Spleen (tissue), 11 donors: Measurements from ENCODE around the gene RRP12. TPM values are rescaled to one million over a fixed set of nuclear protein-coding genes. Genes with fewer than 3 reads are reported as not detected.

Source experiments
- DNase-seq: peaks from one replicate; pipeline ENCODE4 v3.0.0-alpha.2; 2020
- H3K27ac ChIP-seq, 8 donors: fragments of 200-600 bp; sonication (generic) in 7 of 8; 1 replicate in 4 of 8; 2 replicates in 4 of 8; pipeline versions ENCODE4 v1.5.0 to v1.8.0; 2016 to 2021; ENCODE audit warnings: inconsistent platforms in 4 of 8, mild to moderate bottlenecking in 4 of 8, moderate library complexity in 1 of 8
- H3K27me3 ChIP-seq, 7 donors: fragments of 200-600 bp; sonication (generic) in 6 of 7; replicated peaks in 1 of 7; 1 replicate in 4 of 7; 2 replicates in 3 of 7; pipeline versions ENCODE4 v1.5.0 to v1.8.0; 2016 to 2021; ENCODE audit warnings: inconsistent platforms in 3 of 7, mild to moderate bottlenecking in 1 of 7
- H3K36me3 ChIP-seq, 6 donors: fragments of 200-600 bp; sonication (generic) in 5 of 6; 1 replicate in 4 of 6; 2 replicates in 2 of 6; pipeline versions ENCODE4 v1.5.0 to v1.8.0; 2016 to 2021; ENCODE audit warnings: inconsistent platforms in 2 of 6
- H3K4me1 ChIP-seq, 6 donors: fragments of 200-600 bp; sonication (generic) in 5 of 6; 1 replicate in 3 of 6; 2 replicates in 3 of 6; pipeline versions ENCODE4 v1.5.0 to v1.8.0; 2016 to 2021; ENCODE audit warnings: inconsistent platforms in 3 of 6
- H3K4me3 ChIP-seq, 8 donors: fragments of 200-600 bp; sonication (generic) in 7 of 8; 1 replicate in 4 of 8; 2 replicates in 4 of 8; pipeline versions ENCODE4 v1.5.0 to v1.8.0; 2016 to 2021; ENCODE audit warnings: inconsistent platforms in 4 of 8, mild to moderate bottlenecking in 4 of 8, moderate library complexity in 2 of 8
- H3K9me3 ChIP-seq, 8 donors: fragments of 200-600 bp; sonication (generic) in 7 of 8; 1 replicate in 4 of 8; 2 replicates in 4 of 8; pipeline versions ENCODE4 v1.5.0 to v1.8.0; 2016 to 2021; ENCODE audit warnings: inconsistent platforms in 4 of 8
- POLR2A ChIP-seq, 3 donors: fragments of 450-650 bp; IDR thresholded peaks; one replicate each; pipeline ENCODE4 v1.5.1; 2017; ENCODE audit warnings: antibody characterized with exemption in 3 of 3, mild to moderate bottlenecking in 1 of 3
- POLR2AphosphoS5 ChIP-seq, 3 donors: sonication (generic); formaldehyde crosslinking; IDR thresholded peaks; one replicate each; pipeline ENCODE4 v1.5.1; 2017; ENCODE audit warnings: antibody characterized with exemption in 3 of 3
- WGBS, 5 donors: extraction: QIAGEN DNeasy Blood & Tissue Kit in 3 of 5; methylation state at CpG; one replicate each; pipeline versions ENCODE4 v1.1.5 to v1.1.7; 2013 to 2018; 5-methylcytosine and 5-hydroxymethylcytosine counted together
- intact Hi-C: fragments of 100-400 bp; cut with DNase I; formaldehyde crosslinking; loops from one replicate; pipeline ENCODE4 v1.15.0; 2023; ENCODE audit warnings: low total_unique reads
- polyA plus RNA-seq, 3 donors: library from polyadenylated mRNA; stranded (reverse); fragments of 200-250 nt; gene quantifications; one replicate each; pipeline ENCODE4 v1.2.1, GENCODE V29; 2013
- total RNA-seq, 7 donors: library from RNA; depleted of rRNA in 3 of 7; stranded (reverse); fragments of >200 nt in 3 of 7; fragmentation: NEBNext Ultra II Directional in 4 of 7; extraction: Animal tissue kit (Norgen Biotek cat#: 25700) in 4 of 7; gene quantifications; one replicate each; pipeline versions ENCODE4 v1.1.0 to v1.2.1, GENCODE V29; 2016 to 2021
- TF ChIP-seq, protein P1 (sequence below), 11 experiments: fragments of 200-600 bp in 7 of 11; fragments of 450-650 bp in 4 of 11; sonication (generic) in 4 of 11; IDR thresholded peaks in 8 of 11; conservative IDR thresholded peaks in 3 of 11; 1 replicate in 7 of 11; 2 replicates in 4 of 11; pipeline versions ENCODE4 v1.4.0 to v1.8.0; 2016 to 2021; ENCODE audit warnings: antibody characterized with exemption in 11 of 11, inconsistent platforms in 4 of 11, mild to moderate bottlenecking in 1 of 11
- donor health status: healthy with polysubstance abuse.
- donor health status: DM: no; HTN: no; CAD: no; lungs with moderate emphysema.
- donor health status: DM: no; HTN: no; CAD: no.
- donor health status: Bipolar disorder and iron deficiency.
- donor health status: healthy.
- donor health status: DM: no; HTN: no; CAD: no.
- donor health status: DM: yes; HTN: yes; CAD: no.

RRP12 gene
- total and polyA plus RNA-seq, 10 donors, result 12.3 to 51.4 (median 24.9) TPM

DNA sequence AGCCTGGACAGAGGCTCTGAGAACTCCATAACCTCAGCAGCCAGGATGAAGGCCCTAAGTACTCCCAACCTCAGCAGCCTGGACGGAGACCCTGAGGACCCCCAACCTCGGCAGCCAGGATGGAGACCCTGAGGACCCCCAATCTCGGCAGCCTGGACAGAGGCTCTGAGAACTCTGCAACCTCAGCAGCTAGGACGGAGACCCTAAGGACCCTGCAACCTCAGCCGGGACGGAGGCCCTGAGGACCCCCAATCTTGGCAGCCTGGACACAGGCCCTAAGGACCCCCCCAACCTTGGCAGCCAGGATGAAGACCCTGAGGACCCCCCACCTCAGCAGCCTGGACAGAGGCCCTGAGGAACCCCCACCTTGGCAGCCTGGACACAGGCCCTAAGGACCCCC lies 16.5 kb downstream of the RRP12 start:
- WGBS, 5 donors, result 95 to 100% (median 96%) methylated on average over 2 to 6 of the region's 6 CpGs
- TF ChIP-seq POLR2AphosphoS5 (IDR thresholded peaks at IDR 0.05) (no peak), POLR2A (IDR thresholded peaks at IDR 0.05) (no peak)
- TF ChIP-seq, protein P1, sequence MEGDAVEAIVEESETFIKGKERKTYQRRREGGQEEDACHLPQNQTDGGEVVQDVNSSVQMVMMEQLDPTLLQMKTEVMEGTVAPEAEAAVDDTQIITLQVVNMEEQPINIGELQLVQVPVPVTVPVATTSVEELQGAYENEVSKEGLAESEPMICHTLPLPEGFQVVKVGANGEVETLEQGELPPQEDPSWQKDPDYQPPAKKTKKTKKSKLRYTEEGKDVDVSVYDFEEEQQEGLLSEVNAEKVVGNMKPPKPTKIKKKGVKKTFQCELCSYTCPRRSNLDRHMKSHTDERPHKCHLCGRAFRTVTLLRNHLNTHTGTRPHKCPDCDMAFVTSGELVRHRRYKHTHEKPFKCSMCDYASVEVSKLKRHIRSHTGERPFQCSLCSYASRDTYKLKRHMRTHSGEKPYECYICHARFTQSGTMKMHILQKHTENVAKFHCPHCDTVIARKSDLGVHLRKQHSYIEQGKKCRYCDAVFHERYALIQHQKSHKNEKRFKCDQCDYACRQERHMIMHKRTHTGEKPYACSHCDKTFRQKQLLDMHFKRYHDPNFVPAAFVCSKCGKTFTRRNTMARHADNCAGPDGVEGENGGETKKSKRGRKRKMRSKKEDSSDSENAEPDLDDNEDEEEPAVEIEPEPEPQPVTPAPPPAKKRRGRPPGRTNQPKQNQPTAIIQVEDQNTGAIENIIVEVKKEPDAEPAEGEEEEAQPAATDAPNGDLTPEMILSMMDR (IDR thresholded peaks at IDR 0.05 in 8 of 11, conservative IDR thresholded peaks at IDR 0.05 in 3 of 11), result no peak
- no peak for DNase-seq
- peaks cover 0 to 100% (median 67%) of the 10 kb centered on the region in 6 donors for H3K36me3 ChIP-seq
- H3K4me3 ChIP-seq, result no peak overlapping the region
- H3K27me3 ChIP-seq, result no peaks in the 10 kb centered on the region
- intact Hi-C loops, result no loop called here
- H3K27ac ChIP-seq, result no peak overlapping the region
- H3K9me3 ChIP-seq, result no peaks in the 10 kb centered on the region
- peaks cover 0 to 13% (median 0%) of the 10 kb centered on the region in 6 donors for H3K4me1 ChIP-seq

DNA sequence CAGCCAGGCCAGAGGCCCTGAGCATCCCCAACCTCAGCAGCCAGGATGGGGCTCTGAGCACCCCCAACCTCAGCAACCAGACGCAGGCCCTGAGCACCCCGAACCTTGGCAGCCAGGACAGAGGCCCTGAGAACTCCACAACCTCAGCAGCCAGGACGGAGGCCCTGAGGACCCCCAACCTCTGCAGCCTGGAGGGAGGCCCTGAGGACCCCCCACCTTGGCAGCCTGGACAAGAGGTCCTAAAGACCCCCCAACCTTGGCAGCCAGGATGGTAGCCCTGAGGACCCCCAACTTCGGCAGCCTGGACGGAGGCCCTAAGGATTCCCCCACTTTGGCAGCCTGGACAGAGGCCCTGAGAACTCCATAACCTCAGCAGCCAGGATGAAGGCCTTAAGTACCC lies 17.0 kb downstream of the RRP12 start:
- H3K27ac ChIP-seq, result no peak overlapping the region
- peaks cover 0 to 100% (median 68%) of the 10 kb centered on the region in 6 donors for H3K36me3 ChIP-seq
- no peaks in the 10 kb centered on the region for H3K9me3 ChIP-seq
- WGBS, 5 donors, result 94 to 100% (median 96%) methylated on average over 4 to 5 of the region's 5 CpGs
- TF ChIP-seq POLR2AphosphoS5 (IDR thresholded peaks at IDR 0.05) (no peak), POLR2A (IDR thresholded peaks at IDR 0.05) (no peak)
- TF ChIP-seq, protein P1 (IDR thresholded peaks at IDR 0.05 in 8 of 11, conservative IDR thresholded peaks at IDR 0.05 in 3 of 11), result no peak
- no peaks in the 10 kb centered on the region for H3K27me3 ChIP-seq
- peaks cover 0 to 9% (median 0%) of the 10 kb centered on the region in 6 donors for H3K4me1 ChIP-seq
- no peak for DNase-seq
- intact Hi-C loops, result no loop called here
- H3K4me3 ChIP-seq, result no peak overlapping the region

DNA sequence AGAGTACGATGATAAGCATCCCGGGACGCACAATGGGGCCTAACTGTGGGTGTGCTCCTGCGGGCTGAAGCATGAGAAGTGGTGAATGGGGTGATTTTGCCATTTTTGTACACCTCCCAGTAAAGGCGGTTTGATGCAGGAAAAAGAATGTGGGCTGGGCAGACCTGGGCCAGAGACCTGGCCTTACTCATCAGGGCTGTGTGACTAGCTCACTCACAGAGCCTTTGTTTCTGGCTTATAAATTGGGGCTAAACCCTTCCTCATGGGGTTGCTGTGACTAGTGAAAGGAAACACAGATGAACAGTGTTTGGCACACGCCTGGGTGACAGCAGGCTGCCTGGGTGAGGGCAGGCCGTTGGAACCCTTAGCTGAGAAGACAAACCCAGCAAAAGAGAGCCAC lies 18.0 kb downstream of the RRP12 start:
- intact Hi-C loops, result no loop called here
- TF ChIP-seq POLR2AphosphoS5 (IDR thresholded peaks at IDR 0.05), result no peak
- TF ChIP-seq, protein P1 (IDR thresholded peaks at IDR 0.05 in 8 of 11, conservative IDR thresholded peaks at IDR 0.05 in 3 of 11), result no peak
- TF ChIP-seq POLR2A (IDR thresholded peaks at IDR 0.05), result no peak
- Histone ChIP-seq H3K4me1 (peaks cover 0 to 3% (median 0%) of the 10 kb centered on the region in 6 donors), H3K27ac (no peak overlapping the region), H3K4me3 (no peak overlapping the region), H3K27me3 (no peaks in the 10 kb centered on the region), H3K36me3 (peaks cover 0 to 100% (median 67%) of the 10 kb centered on the region in 6 donors), H3K9me3 (no peaks in the 10 kb centered on the region)
- 87 to 95% (median 94%) methylated on average over 7 of the region's 7 CpGs for WGBS, 5 donors
- DNase-seq, result no peak

DNA sequence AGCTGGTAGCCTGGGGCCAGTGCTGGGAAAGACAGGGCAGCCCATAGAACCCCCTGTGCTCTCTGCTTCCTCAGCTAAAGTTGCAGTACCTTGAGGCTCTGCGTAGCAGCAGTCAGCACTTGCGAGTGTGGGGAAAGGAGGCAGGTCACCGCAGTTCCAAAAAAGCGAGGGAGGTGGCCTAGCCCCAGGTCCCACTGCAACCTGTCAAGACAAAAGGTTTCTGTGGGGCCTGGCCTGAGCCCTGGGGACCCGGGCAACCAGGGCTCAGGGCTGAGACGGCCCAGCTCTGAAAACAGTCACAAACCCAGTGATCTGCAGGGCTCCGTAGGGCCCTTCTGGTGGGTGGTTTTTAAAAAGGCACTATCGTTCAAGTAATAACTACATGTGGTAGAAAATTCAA lies 19.5 kb downstream of the RRP12 start:
- 83 to 98% (median 94%) methylated on average over 8 of the region's 8 CpGs for WGBS, 5 donors
- Histone ChIP-seq H3K36me3 (peaks cover 0 to 100% (median 59%) of the 10 kb centered on the region in 6 donors), H3K4me3 (no peak overlapping the region), H3K27ac (no peak overlapping the region), H3K4me1 (peaks cover 0 to 9% (median 0%) of the 10 kb centered on the region in 6 donors), H3K27me3 (no peaks in the 10 kb centered on the region), H3K9me3 (no peaks in the 10 kb centered on the region)
- TF ChIP-seq POLR2A (IDR thresholded peaks at IDR 0.05), result no peak
- TF ChIP-seq, protein P1 (IDR thresholded peaks at IDR 0.05 in 8 of 11, conservative IDR thresholded peaks at IDR 0.05 in 3 of 11), result no peak
- no peak for TF ChIP-seq POLR2AphosphoS5 (IDR thresholded peaks at IDR 0.05)
- intact Hi-C loops, result no loop called here
- DNase-seq, result no peak
